ENCODE results near the gene PYGO2. TPM values are rescaled to one million over a fixed set of nuclear protein-coding genes. Genes with fewer than 3 reads are reported as not detected.

Gene PYGO2
- total RNA-seq, 1 experiment from 2014 or later: 37.4 TPM

GRCh38 chr1:155009221-155009711 is 47.7 kb upstream of the PYGO2 start (continued):
- no peak for TF ChIP-seq ATF2 (CRISPR knock-in tag; IDR thresholded peaks at IDR 0.05; ENCODE audit: borderline replicate concordance, low read depth)

GRCh38 chr1:155008015-155008941 is 46.7 kb upstream of the PYGO2 start:
- Mint-ChIP-seq H3K4me3 (peak overlapping the region; percentile 41), H3K36me3 (peaks cover 4% of the 10 kb centered on the region; the same call in 1 of the 2 replicates), H3K27me3 (ENCODE audit: low read depth) (no peaks in the 10 kb centered on the region), H3K27ac (no peak overlapping the region), H3K9me3 (no peaks in the 10 kb centered on the region), H3K4me1 (peaks cover 60% of the 10 kb centered on the region)
- POLR2A ChIA-PET: interaction anchor here (0.5 to 1.7 kb wide), 8 partner anchors 8 to 38 kb away, joined by 3 to 9 read pairs (median 4); partner anchors contain the start of genes FLAD1 and SHC1
- DNase-seq (ENCODE audit: low spot score) (peak; percentile 36), ATAC-seq (peak; percentile 2; the same call in 1 of the 2 replicates)
- CTCF ChIA-PET: interaction anchor here (0.6 to 4.3 kb wide), 15 partner anchors 9 to 185 kb away, joined by 3 to 58 read pairs (median 5); partner anchors contain the start of genes KRTCAP2, PBXIP1 and SHC1
- no peak for TF ChIP-seq GTF2I (CRISPR knock-in tag; conservative IDR thresholded peaks at IDR 0.05)
- no peak for TF ChIP-seq USF1 (CRISPR knock-in tag; IDR thresholded peaks at IDR 0.05)
- TF ChIP-seq ZNF532 (CRISPR knock-in tag; IDR thresholded peaks at IDR 0.05; ENCODE audit: borderline replicate concordance): no peak
- TF ChIP-seq NFE2L1 (CRISPR knock-in tag; IDR thresholded peaks at IDR 0.05): no peak
- TF ChIP-seq NFATC4 (CRISPR knock-in tag; IDR thresholded peaks at IDR 0.05): no peak

- Mint-ChIP-seq H3K36me3 (no peaks in the 10 kb centered on the region), H3K27ac (no peak overlapping the region), H3K4me3 (no peak overlapping the region), H3K9me3 (no peaks in the 10 kb centered on the region), H3K27me3 (ENCODE audit: low read depth) (no peaks in the 10 kb centered on the region), H3K4me1 (peaks cover 50% of the 10 kb centered on the region)
- no peak for ATAC-seq
- ChIA-PET CTCF (interaction anchor here (0.9 to 4.3 kb wide), 16 partner anchors 8 to 186 kb away, joined by 3 to 58 read pairs (median 6); partner anchors contain the start of genes ADAM15, KRTCAP2 and PBXIP1), POLR2A (interaction anchor here (0.5 to 1.7 kb wide), 6 partner anchors 7 to 74 kb away, joined by 3 to 7 read pairs (median 4); partner anchors contain the start of genes FLAD1 and SHC1)
- DNase-seq (ENCODE audit: low spot score): no peak
- TF ChIP-seq JAZF1 (CRISPR knock-in tag; IDR thresholded peaks at IDR 0.05): no peak
Measured at GRCh38 chr1:155007251-155007828, 45.8 kb upstream of the PYGO2 start.

GRCh38 chr1:155006601-155007101 is 45.1 kb upstream of the PYGO2 start:
- no peaks in the 10 kb centered on the region for H3K36me3 Mint-ChIP-seq
- no peak for DNase-seq (ENCODE audit: low spot score)
- ChIA-PET CTCF (interaction anchor here (0.7 to 4.3 kb wide), 8 partner anchors 10 to 166 kb away, joined by 3 to 58 read pairs (median 5); partner anchors contain the start of genes ADAM15 and KRTCAP2), POLR2A (interaction anchor here (0.9 kb wide), 1 partner anchor 74 kb away, joined by 3 read pairs; no protein-coding TSS in a partner anchor)
- TF ChIP-seq ZNF532 (CRISPR knock-in tag; IDR thresholded peaks at IDR 0.05; ENCODE audit: borderline replicate concordance) (no peak), ZNF317 (CRISPR knock-in tag; IDR thresholded peaks at IDR 0.05; ENCODE audit: borderline replicate concordance, low read depth) (no peak), RELA (CRISPR knock-in tag; IDR thresholded peaks at IDR 0.05; ENCODE audit: borderline replicate concordance) (no peak)
- H3K4me1 Mint-ChIP-seq: peaks cover 48% of the 10 kb centered on the region
- no peak for ATAC-seq
- H3K4me3 Mint-ChIP-seq: no peak overlapping the region
- no peak overlapping the region for H3K27ac Mint-ChIP-seq
- no peaks in the 10 kb centered on the region for H3K27me3 Mint-ChIP-seq (ENCODE audit: low read depth)
- no peaks in the 10 kb centered on the region for H3K9me3 Mint-ChIP-seq

Data from WTC11 (cell line).